B cell (primary cell): Measurements from ENCODE around the gene CATSPERB.
"Not testable (repeated sequence)": the region's sequence is repeated elsewhere in the genome, so short reads cannot be mapped to it uniquely, and the experiment has no call there.

ENCODE experiments used
- EZH2 ChIP-seq: IDR thresholded peaks from 2 replicates; pipeline ENCODE4 v1.6.1; 2012; ENCODE audit warnings: borderline replicate concordance, low read depth, mild to moderate bottlenecking, moderate library complexity, low read length; ENCODE audit not compliant: insufficient read depth, poor library complexity, severe bottlenecking
- TF ChIP-seq, protein P1 (sequence below): fragments of 200-600 bp; IDR thresholded peaks from one replicate; pipeline ENCODE4 v1.8.0; 2022; ENCODE audit warnings: antibody characterized with exemption, mild to moderate bottlenecking

DNA sequence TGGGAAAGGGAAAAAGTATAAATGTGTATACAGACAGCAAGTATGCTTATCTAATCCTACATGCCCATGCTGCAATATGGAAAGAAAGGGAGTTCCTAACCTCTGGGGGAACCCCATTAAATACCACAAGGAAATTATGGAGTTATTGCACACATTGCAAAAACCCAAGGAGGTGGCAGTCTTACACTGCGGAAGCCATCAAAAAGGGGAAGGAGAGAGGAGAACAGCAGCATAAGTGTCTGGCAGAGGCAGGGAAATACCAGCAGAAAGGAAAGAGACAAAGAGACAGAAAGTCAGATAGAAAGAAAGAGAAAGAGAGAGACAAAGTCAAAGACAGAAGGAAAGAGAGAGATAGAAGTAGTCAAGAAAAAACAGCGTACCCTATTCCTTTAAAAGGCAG lies 64.8 kb downstream of the CATSPERB start:
- TF ChIP-seq, protein P1, sequence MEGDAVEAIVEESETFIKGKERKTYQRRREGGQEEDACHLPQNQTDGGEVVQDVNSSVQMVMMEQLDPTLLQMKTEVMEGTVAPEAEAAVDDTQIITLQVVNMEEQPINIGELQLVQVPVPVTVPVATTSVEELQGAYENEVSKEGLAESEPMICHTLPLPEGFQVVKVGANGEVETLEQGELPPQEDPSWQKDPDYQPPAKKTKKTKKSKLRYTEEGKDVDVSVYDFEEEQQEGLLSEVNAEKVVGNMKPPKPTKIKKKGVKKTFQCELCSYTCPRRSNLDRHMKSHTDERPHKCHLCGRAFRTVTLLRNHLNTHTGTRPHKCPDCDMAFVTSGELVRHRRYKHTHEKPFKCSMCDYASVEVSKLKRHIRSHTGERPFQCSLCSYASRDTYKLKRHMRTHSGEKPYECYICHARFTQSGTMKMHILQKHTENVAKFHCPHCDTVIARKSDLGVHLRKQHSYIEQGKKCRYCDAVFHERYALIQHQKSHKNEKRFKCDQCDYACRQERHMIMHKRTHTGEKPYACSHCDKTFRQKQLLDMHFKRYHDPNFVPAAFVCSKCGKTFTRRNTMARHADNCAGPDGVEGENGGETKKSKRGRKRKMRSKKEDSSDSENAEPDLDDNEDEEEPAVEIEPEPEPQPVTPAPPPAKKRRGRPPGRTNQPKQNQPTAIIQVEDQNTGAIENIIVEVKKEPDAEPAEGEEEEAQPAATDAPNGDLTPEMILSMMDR = not testable (repeated sequence)
- TF ChIP-seq EZH2 = not testable (repeated sequence)
